NCI-H748 (cell line): ENCODE measurements around the gene MXI1.

Source experiments
- DNase-seq: peaks from one replicate; lab custom pipeline; 2025; ENCODE audit not compliant: unreplicated experiment; lab: John Stamatoyannopoulos, UW

Gene MXI1

GRCh38 chr10:110207011-110207804 is at the start of gene MXI1:
Gene MXI1, plus strand, starts transcription at chr10:110207605. Its CDS starts 204 bp downstream, at chr10:110207809.
- DNase-seq, result peak; percentile 77

DNA sequence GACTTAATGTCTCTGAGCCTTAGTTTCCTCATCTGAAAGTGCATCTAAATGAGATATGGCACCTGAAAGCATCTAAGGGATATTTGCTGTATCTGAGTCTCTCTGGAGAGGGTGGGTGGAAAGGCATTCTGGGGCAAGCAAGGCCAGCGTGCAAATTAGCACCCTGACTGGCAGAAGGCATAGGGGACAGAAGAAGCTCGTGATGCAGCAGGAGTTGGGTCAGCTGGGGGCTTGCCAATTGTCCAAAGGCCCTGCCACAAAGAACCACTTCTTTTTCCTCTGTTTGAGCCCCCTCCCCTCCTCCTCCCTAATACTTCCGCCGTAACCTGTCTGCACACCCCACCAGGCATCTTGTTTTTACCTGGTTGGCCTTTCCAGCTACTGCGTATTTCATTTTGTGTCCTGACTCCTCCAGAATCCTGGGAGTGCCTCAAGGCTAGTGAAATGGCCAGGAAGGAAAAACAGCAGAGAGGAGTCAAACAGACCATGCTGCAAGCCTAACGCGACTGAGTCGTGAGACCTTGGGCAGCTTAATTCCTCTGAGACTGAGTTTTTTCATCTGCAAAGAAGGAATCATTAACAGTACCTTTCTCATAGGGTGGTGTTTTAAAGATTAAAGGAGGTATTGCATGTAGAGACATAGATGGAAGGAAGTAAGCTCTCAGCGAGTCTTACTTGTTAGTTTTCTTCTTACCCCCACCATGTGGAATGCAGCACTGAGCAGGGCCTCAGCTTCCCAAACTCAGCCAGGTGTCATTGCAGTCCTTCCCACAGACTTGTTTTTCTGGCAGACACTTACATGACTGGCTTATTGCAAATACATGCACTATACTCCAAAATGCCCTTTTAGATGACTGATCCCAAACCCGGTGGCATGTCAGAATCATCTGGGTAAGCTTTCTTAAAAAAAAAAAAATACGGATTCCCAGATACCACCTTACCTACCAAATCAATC is 49.1 kb upstream of the MXI1 start:
- DNase-seq, result no peak

- no peak for DNase-seq
Measured at GRCh38 chr10:110160081-110160480, 47.3 kb upstream of the MXI1 start.

DNA sequence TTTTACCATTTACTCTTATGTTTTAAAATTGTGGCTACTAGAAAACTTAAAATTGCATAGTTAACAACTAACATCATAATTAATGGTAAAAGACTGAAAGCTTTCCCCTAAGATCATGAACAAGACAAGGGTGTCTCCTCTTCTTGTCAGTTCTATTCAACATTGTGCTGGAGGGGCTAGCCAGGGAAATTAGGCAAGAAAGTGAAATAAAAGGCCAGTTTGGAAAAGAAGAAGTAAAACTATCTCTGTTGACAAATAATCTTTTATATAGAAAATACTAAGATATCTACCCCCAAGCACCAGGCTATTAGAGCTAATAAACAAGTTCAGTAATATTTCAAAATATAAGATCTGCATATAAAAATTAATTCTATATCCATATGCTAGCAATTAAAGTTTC is 46.9 kb upstream of the MXI1 start:
- no peak for DNase-seq

- no peak for DNase-seq
Measured at GRCh38 chr10:110162741-110163145, 44.7 kb upstream of the MXI1 start.

DNA sequence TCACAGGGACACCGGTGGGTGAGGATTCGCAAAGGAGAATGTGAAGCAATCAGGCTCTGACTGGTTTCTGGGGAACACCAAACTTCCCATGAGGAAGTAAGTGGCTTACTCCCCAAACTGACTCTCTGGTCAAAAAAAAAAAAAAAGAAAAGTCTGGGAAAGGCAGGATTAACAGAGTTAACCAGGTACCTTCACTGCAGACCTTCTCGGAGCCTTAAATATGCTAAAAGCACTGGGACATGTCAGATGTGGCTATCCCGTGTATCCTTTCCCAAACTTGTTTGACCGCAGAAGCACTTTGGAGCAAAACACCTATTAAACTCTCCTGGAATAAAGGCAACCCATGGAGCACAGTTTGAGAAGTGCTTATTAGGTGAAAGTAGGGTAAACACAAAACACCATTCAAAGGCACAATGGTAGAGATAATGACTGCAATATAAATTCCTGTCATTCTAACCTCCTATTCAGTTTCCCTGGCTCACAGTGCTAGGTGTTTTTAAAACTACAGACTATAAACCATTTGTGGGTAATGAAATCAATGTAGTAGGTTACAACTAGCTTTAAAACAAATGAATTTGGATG is 44.1 kb upstream of the MXI1 start:
- peak; percentile 80 for DNase-seq

- no peak for DNase-seq
Measured at GRCh38 chr10:110163841-110164240, 43.6 kb upstream of the MXI1 start.

DNA sequence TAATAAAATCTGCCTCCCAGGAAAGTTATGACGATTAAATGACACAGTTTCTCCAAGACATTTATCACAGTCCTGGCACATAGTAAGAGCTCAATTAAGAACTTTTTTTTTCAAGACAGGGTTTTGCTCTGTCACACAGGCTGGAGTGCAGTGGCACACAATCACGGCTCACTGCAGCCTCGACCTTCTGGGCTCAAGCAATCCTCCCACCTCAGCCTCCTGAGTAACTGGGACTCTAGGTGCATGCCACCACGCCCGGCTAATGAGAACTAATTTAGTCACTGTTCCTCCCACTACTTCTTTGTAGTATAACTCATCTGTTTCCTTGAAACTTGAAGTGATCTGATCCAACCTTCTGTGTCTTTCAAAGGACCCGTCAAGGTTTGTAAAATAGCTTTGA is 42.2 kb upstream of the MXI1 start:
- DNase-seq, result no peak

- DNase-seq, result no peak
Measured at GRCh38 chr10:110167149-110167548, 40.3 kb upstream of the MXI1 start.

- DNase-seq, result no peak
Measured at GRCh38 chr10:110168601-110169481, 38.6 kb upstream of the MXI1 start.

GRCh38 chr10:110169586-110169985 is 37.8 kb upstream of the MXI1 start:
- no peak for DNase-seq

DNA sequence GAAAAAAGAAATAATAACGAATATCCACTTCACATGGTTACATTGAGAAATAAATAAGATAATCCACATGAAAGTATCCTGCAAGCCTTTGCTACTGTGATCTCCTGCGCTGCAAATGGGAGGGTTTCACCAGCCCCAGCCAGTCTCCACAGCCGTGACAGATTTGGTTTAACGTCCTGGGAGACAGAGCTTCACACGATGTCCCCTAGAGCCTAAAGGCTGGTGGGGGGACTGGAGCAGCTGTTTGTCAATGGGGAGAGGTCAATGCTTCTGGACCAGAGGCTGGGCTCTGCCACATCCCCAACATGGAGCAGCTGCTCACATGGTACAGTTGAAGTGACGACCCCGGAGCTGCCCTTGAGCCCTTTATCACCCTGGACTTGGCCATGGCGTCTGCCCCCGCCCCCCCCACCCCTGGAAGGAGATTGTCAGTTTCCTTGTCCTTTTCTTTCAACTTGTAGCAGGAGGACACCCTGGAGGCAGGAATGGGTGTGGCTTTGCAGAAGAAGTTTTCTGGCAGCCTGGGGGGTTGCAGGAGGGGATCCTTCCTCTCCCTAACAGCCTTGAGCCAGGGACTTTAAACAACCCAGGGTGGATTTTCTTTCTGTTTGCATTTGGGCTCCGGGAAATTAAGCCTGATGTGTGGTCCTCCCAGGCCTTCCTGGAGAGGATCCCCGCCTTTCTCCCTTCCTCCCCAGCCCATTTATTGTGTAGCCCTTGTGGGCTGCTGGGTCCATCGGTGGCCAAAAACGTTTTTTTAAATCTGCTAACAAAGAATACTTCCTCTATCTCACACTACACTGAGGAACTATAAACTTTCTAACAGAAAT is 37.0 kb upstream of the MXI1 start:
- no peak for DNase-seq

DNA sequence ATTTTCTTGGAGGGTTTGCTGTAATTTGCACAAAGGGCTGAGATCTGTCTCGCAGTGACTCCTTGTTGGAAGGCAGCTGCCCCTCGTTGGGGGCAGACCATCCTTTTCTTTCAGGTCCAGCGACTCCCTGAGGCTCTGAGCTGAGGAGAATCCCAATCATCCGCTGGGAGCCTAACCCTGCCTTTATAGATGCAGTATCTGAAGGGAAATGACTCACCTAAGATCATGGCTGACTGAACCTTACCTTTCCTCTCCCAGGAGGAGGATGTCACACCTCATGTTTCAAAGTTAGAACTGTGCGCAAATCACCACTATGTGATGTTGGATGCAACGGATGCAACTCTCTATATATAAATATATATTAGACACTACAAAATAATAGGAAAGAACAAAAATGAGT is 36.4 kb upstream of the MXI1 start:
- no peak for DNase-seq

- no peak for DNase-seq
Measured at GRCh38 chr10:110172155-110172554, 35.2 kb upstream of the MXI1 start.

GRCh38 chr10:110174201-110174600 is 33.2 kb upstream of the MXI1 start:
- peak; percentile 84 for DNase-seq

DNA sequence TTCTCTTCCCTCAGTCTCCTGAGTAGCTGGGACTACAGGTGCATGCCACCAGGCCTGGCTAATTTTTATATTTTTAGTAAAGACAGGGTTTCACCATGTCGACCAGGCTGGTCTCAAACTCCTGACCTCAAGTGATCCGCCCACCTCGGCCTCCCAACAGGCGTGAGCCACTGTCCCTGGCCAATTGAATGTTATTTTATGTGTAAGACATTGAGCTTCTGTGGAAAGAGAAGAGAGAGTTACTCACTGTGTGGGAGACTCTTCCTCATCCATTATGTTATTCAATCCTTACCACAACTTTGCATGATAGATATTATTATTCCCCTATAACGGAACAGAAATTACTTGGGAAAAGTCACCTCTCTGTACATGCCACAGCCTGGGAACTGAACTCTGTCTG is 32.6 kb upstream of the MXI1 start:
- DNase-seq, result no peak

DNA sequence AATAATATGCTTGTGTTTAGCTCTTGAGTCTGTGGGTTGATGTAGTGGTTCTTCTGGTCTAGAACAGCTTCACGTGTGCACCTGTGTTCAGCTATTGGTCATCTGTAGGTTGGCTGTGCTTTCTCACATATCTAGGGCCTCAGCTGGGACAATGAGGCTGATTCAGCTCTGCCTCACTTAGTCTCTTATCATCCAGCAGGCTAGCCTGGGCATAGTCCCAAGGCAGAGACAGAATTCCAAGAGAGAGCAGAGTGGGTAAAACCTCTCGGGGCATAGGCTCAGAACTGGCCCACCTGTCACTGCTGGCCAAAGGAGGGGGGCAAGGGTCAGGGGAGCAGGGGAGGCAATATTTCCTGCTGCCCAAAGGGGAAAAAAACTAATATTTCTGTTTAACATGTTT is 32.0 kb upstream of the MXI1 start:
- DNase-seq, result no peak

- DNase-seq, result no peak
Measured at GRCh38 chr10:110176141-110177030, 31.0 kb upstream of the MXI1 start.

DNA sequence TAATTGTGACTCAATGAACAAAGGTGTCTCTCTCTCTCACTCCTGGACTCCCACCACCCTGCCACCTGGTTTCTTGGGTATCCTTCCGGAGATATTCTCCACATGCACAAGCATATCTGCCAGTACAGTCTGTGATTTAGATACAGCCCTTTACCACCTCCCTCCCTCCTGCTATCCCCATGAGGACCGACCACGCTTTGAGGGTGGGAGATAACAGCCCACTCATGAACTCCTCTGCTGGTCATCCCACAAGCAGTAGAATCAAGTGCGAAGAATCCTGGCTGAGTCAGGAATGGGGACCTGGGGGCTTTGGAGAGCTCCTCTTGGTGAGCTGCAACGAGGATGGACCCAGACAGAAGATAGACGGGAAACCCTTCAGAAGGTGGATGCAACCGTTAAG is 28.2 kb upstream of the MXI1 start:
- DNase-seq, result no peak
